GM12801 (cell line): ENCODE data around the gene CACNA1D.

Experiments used
- CTCF ChIP-seq: IDR thresholded peaks from one replicate; pipeline ENCODE4 v1.5.1; 2011; ENCODE audit warnings: control low read depth; ENCODE audit not compliant: insufficient read length; ENCODE audit errors: extremely low read depth

CACNA1D gene

GRCh38 chr3:53550005-53550620 lies 55.7 kb downstream of the CACNA1D start:
- no peak for TF ChIP-seq CTCF

GRCh38 chr3:53551324-53551723 lies 56.9 kb downstream of the CACNA1D start:
- no peak for TF ChIP-seq CTCF

- no peak for TF ChIP-seq CTCF
These were observed 58.3 kb downstream of the CACNA1D start for GRCh38 chr3:53552730-53553129.

- TF ChIP-seq CTCF = no peak
These were observed 58.8 kb downstream of the CACNA1D start for GRCh38 chr3:53553200-53553599.

GRCh38 chr3:53554559-53555067 lies 60.2 kb downstream of the CACNA1D start:
- TF ChIP-seq CTCF = no peak

- TF ChIP-seq CTCF = no peak
These were observed 60.7 kb downstream of the CACNA1D start for GRCh38 chr3:53555068-53555588.

- no peak for TF ChIP-seq CTCF
These were observed 72.2 kb downstream of the CACNA1D start for GRCh38 chr3:53566461-53567145.
